Tibial nerve (tissue), 4 donors: Measurements from ENCODE around the gene SLC25A17. TPM values are rescaled to one million over a fixed set of nuclear protein-coding genes. Genes with fewer than 3 reads are reported as not detected.

Source experiments
- DNase-seq, 2 donors: peaks; one replicate each; pipeline ENCODE4 v3.0.0-alpha.2; 2019; ENCODE audit warnings: low spot score in 2 of 2
- H3K27ac ChIP-seq, 4 donors: fragments of 200-600 bp; sonication (generic) in 3 of 4; one replicate each; pipeline ENCODE4 v1.5.1; 2017 to 2019; ENCODE audit warnings: mild to moderate bottlenecking in 1 of 4
- H3K27me3 ChIP-seq, 2 donors: fragments of 200-600 bp; sonication (generic) in 1 of 2; one replicate each; pipeline versions ENCODE4 v1.5.1 to v1.6.0; 2017 to 2019
- H3K36me3 ChIP-seq, 3 donors: fragments of 200-600 bp; sonication (generic); one replicate each; pipeline ENCODE4 v1.5.1; 2018 to 2019
- H3K4me1 ChIP-seq, 4 donors: fragments of 200-600 bp; sonication (generic) in 3 of 4; one replicate each; pipeline ENCODE4 v1.5.1; 2017 to 2019
- H3K4me3 ChIP-seq, 4 donors: fragments of 200-600 bp; sonication (generic) in 3 of 4; one replicate each; pipeline ENCODE4 v1.5.1; 2017 to 2019; ENCODE audit warnings: mild to moderate bottlenecking in 1 of 4, moderate library complexity in 1 of 4
- H3K9me3 ChIP-seq, 4 donors: fragments of 200-600 bp; sonication (generic) in 3 of 4; one replicate each; pipeline ENCODE4 v1.5.1; 2017 to 2019
- EP300 ChIP-seq, 2 donors: sonication (generic); formaldehyde crosslinking; IDR thresholded peaks; one replicate each; pipeline ENCODE4 v1.6.1; 2017; ENCODE audit warnings: antibody characterized with exemption in 2 of 2, mild to moderate bottlenecking in 1 of 2
- POLR2A ChIP-seq, 2 donors: fragments of 450-650 bp; IDR thresholded peaks; one replicate each; pipeline ENCODE4 v1.6.1; 2017; ENCODE audit warnings: antibody characterized with exemption in 2 of 2, mild to moderate bottlenecking in 2 of 2, moderate library complexity in 2 of 2
- WGBS, 2 donors: methylation state at CpG; one replicate each; pipeline ENCODE4 v1.1.5; 2018; 5-methylcytosine and 5-hydroxymethylcytosine counted together
- total RNA-seq, 4 donors: library from RNA; depleted of rRNA; stranded (reverse); fragments of >200 nt; gene quantifications; one replicate each; pipeline ENCODE4 v1.1.0, GENCODE V29; 2016
- TF ChIP-seq, protein P1 (sequence below), 5 experiments: fragments of 200-600 bp in 3 of 5; fragments of 450-650 bp in 2 of 5; sonication (generic) in 3 of 5; IDR thresholded peaks; one replicate each; pipeline ENCODE4 v1.5.1; 2016 to 2019; ENCODE audit warnings: antibody characterized with exemption in 5 of 5, mild to moderate bottlenecking in 3 of 5, moderate library complexity in 2 of 5

SLC25A17 gene
- total RNA-seq, 4 donors from 2014 or later, result 19.3 to 34.1 (median 21.4) TPM

GRCh38 chr22:40757071-40757470 lies 62.1 kb downstream of the SLC25A17 start:
- Histone ChIP-seq H3K27me3 (no peaks in the 10 kb centered on the region), H3K9me3 (no peaks in the 10 kb centered on the region), H3K4me1 (peaks cover 0 to 6% (median 0%) of the 10 kb centered on the region in 4 donors), H3K4me3 (no peak overlapping the region), H3K27ac (no peak overlapping the region), H3K36me3 (no peaks in the 10 kb centered on the region)
- 96 to 99% methylated on average over 3 of the region's 3 CpGs for WGBS, 2 donors
- DNase-seq, result no peak
- TF ChIP-seq, protein P1, sequence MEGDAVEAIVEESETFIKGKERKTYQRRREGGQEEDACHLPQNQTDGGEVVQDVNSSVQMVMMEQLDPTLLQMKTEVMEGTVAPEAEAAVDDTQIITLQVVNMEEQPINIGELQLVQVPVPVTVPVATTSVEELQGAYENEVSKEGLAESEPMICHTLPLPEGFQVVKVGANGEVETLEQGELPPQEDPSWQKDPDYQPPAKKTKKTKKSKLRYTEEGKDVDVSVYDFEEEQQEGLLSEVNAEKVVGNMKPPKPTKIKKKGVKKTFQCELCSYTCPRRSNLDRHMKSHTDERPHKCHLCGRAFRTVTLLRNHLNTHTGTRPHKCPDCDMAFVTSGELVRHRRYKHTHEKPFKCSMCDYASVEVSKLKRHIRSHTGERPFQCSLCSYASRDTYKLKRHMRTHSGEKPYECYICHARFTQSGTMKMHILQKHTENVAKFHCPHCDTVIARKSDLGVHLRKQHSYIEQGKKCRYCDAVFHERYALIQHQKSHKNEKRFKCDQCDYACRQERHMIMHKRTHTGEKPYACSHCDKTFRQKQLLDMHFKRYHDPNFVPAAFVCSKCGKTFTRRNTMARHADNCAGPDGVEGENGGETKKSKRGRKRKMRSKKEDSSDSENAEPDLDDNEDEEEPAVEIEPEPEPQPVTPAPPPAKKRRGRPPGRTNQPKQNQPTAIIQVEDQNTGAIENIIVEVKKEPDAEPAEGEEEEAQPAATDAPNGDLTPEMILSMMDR (IDR thresholded peaks at IDR 0.05), result no peak
- TF ChIP-seq EP300 (IDR thresholded peaks at IDR 0.05) (no peak), POLR2A (IDR thresholded peaks at IDR 0.05) (no peak)

GRCh38 chr22:40753114-40753513 lies 66.0 kb downstream of the SLC25A17 start:
- Histone ChIP-seq H3K27me3 (no peaks in the 10 kb centered on the region), H3K9me3 (peaks cover 0 to 7% (median 0%) of the 10 kb centered on the region in 4 donors), H3K27ac (no peak overlapping the region), H3K36me3 (no peaks in the 10 kb centered on the region), H3K4me1 (peaks cover 0 to 22% (median 0%) of the 10 kb centered on the region in 4 donors), H3K4me3 (no peak overlapping the region)
- no peak for DNase-seq
- WGBS, 2 donors, result 97 to 98% methylated on average over 11 of the region's 11 CpGs
- TF ChIP-seq EP300 (IDR thresholded peaks at IDR 0.05), result no peak
- no peak for TF ChIP-seq POLR2A (IDR thresholded peaks at IDR 0.05)
- TF ChIP-seq, protein P1 (IDR thresholded peaks at IDR 0.05), result no peak

- Histone ChIP-seq H3K27ac (peak overlapping the region in 2 of 4 donors; percentile 33 to 74), H3K36me3 (no peaks in the 10 kb centered on the region), H3K4me3 (no peak overlapping the region), H3K9me3 (peaks cover 0 to 10% (median 0%) of the 10 kb centered on the region in 4 donors), H3K4me1 (peaks cover 0 to 22% (median 0%) of the 10 kb centered on the region in 4 donors), H3K27me3 (no peaks in the 10 kb centered on the region)
- TF ChIP-seq EP300 (IDR thresholded peaks at IDR 0.05), result peak in 1 of 2 donors; percentile 47
- TF ChIP-seq, protein P1 (IDR thresholded peaks at IDR 0.05), result no peak
- DNase-seq, result no peak
- 38% methylated on average over 3 of the region's 3 CpGs for WGBS, 2 donors
Observed at GRCh38 chr22:40751250-40751649, 67.9 kb downstream of the SLC25A17 start.

DNA sequence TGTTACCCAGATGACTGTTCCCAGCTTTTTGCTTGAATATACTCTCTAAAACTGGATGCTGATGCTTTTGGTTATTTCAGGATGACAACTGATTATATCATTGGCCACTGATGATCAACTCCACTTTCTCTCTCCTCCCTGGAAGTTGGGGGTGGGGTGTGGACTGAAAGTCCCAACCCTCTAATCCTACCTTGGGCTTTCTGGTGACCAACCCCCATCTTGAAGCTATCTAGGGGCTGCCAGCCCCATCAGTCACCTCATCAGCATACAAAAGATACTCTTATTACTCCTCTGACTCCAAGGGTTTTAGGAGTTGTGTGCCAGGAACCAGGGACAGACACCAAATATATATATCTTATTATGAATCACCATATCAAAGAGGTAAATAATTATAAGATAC lies 69.3 kb downstream of the SLC25A17 start:
- Histone ChIP-seq H3K9me3 (peaks cover 0 to 10% (median 0%) of the 10 kb centered on the region in 4 donors), H3K36me3 (no peaks in the 10 kb centered on the region), H3K27me3 (no peaks in the 10 kb centered on the region), H3K27ac (peak overlapping the region in 1 of 4 donors; percentile 74), H3K4me1 (peaks cover 0 to 22% (median 0%) of the 10 kb centered on the region in 4 donors), H3K4me3 (no peak overlapping the region)
- no peak for DNase-seq
- TF ChIP-seq, protein P1 (IDR thresholded peaks at IDR 0.05), result no peak
- no peak for TF ChIP-seq POLR2A (IDR thresholded peaks at IDR 0.05)
- TF ChIP-seq EP300 (IDR thresholded peaks at IDR 0.05), result no peak

DNA sequence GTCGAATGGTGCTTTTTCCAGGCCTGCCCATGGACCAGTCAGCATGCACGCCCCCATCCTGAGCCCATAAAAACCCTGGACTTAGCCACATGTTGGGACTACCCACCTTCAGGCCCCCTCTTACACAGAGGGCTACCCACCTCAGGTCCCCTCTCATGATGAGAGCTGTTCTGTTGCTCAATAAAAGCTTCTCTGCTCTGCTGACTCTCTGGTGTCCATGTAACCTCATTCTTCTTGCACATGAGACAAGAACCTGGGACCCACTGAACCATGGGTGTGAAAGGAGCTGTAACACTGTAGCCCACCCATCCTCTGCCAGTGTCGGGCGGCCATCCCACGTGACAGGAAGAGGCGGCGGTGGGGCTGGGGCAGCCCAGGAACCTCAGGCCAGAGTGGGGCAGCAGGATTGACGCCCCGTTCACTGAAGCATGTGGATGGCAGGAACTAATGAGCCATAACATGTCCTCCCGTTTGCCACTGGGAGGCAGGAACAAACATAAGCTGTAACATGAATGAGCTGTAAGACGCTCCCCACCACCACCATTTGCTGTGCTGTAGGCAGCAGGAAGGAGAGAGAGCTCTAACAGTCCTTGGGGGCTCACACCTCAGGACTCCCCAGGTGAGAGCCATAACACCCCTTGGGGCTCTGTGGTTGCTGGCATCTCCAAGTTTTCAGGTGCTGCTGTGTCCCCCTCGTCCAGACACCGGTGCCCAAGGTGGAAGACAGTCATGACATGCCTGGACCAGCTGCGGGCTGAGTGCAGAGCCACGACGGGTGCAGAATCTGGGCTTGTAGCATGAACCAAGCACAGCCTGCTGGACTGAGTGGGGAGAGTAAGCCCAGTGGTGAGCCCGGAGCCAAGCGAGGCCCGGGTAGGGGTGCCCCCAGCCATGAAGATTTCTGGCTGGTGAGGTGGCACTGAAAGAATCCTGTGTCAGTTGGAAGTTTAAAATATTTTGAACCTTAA lies 70.5 kb downstream of the SLC25A17 start:
- H3K9me3 ChIP-seq, result peaks cover 0 to 10% (median 0%) of the 10 kb centered on the region in 4 donors
- H3K36me3 ChIP-seq, result no peaks in the 10 kb centered on the region
- DNase-seq, result no peak
- peak overlapping the region in 1 of 4 donors; percentile 74 for H3K27ac ChIP-seq
- 87 to 89% methylated on average over 9 to 18 of the region's 19 CpGs for WGBS, 2 donors
- H3K4me3 ChIP-seq, result no peak overlapping the region
- TF ChIP-seq POLR2A (IDR thresholded peaks at IDR 0.05) (no peak), EP300 (IDR thresholded peaks at IDR 0.05) (no peak)
- TF ChIP-seq, protein P1 (IDR thresholded peaks at IDR 0.05), result no peak
- H3K27me3 ChIP-seq, result no peaks in the 10 kb centered on the region
- H3K4me1 ChIP-seq, result peaks cover 0 to 22% (median 0%) of the 10 kb centered on the region in 4 donors
